HL-60 (cell line): ENCODE data around the gene TMEM129.

Experiments used
- DNase-seq, 2 experiments: peaks; one replicate each; pipeline ENCODE4 v3.0.0-alpha.2; 2010 to 2020; ENCODE audit warnings: low read depth in 1 of 2, low spot score in 1 of 2
- H3K27ac ChIP-seq: fragments of 250-450 bp; sonication (Bioruptor Pico); replicated peaks from 2 replicates; pipeline ENCODE4 v1.5.1; 2020; ENCODE audit warnings: mild to moderate bottlenecking, moderate library complexity
- H3K27me3 ChIP-seq: fragments of 250-450 bp; sonication (Bioruptor Pico); 2 replicates; pipeline ENCODE4 v1.5.1; 2021; ENCODE audit warnings: mild to moderate bottlenecking, moderate library complexity; ENCODE audit not compliant: insufficient read depth, poor library complexity, severe bottlenecking
- H3K4me3 ChIP-seq: replicated peaks from 2 replicates; pipeline ENCODE4 v1.5.1; 2011; ENCODE audit warnings: mild to moderate bottlenecking, control low read depth, low read length; ENCODE audit not compliant: insufficient read depth
- CTCF ChIP-seq: IDR thresholded peaks from one replicate; pipeline ENCODE4 v1.5.1; 2011; ENCODE audit warnings: low read length, control low read depth, inconsistent platforms; ENCODE audit not compliant: insufficient read depth
- GABPA ChIP-seq: IDR thresholded peaks from 2 replicates; pipeline ENCODE4 v1.6.1; 2012; ENCODE audit warnings: low read depth
- POLR2AphosphoS5 ChIP-seq: IDR thresholded peaks from 2 replicates; pipeline ENCODE4 v1.6.1; 2012; ENCODE audit warnings: low read depth
- REST ChIP-seq: IDR thresholded peaks from 2 replicates; pipeline ENCODE4 v1.6.1; 2012; ENCODE audit warnings: low read depth; ENCODE audit not compliant: insufficient replicate concordance
- SPI1 ChIP-seq: IDR thresholded peaks from 2 replicates; pipeline ENCODE4 v1.6.1; 2012; ENCODE audit warnings: low read depth, mild to moderate bottlenecking, borderline replicate concordance

Gene TMEM129

GRCh38 chr4:1675802-1676137 lies 45.4 kb downstream of the TMEM129 start:
- no peak for DNase-seq
- H3K27me3 ChIP-seq, result no peaks in the 10 kb centered on the region
- TF ChIP-seq SPI1, result no peak
- TF ChIP-seq CTCF, result no peak
- no peak for TF ChIP-seq POLR2AphosphoS5
- TF ChIP-seq GABPA, result no peak
- TF ChIP-seq REST, result no peak
- no peak overlapping the region for H3K4me3 ChIP-seq
- H3K27ac ChIP-seq, result no peak overlapping the region

- DNase-seq, result no peak
- TF ChIP-seq GABPA, result no peak
- no peak for TF ChIP-seq CTCF
- TF ChIP-seq REST, result no peak
- no peak for TF ChIP-seq POLR2AphosphoS5
- TF ChIP-seq SPI1, result no peak
- Histone ChIP-seq H3K27me3 (no peaks in the 10 kb centered on the region), H3K27ac (no peak overlapping the region), H3K4me3 (no peak overlapping the region)
These were observed 45.9 kb downstream of the TMEM129 start for GRCh38 chr4:1675136-1675801.

GRCh38 chr4:1674682-1675081 lies 46.4 kb downstream of the TMEM129 start:
- Histone ChIP-seq H3K27ac (no peak overlapping the region), H3K4me3 (no peak overlapping the region), H3K27me3 (no peaks in the 10 kb centered on the region)
- DNase-seq, result no peak
- no peak for TF ChIP-seq POLR2AphosphoS5
- no peak for TF ChIP-seq CTCF
- no peak for TF ChIP-seq SPI1
- no peak for TF ChIP-seq GABPA
- TF ChIP-seq REST, result no peak
